Adipose tissue (tissue), 3 donors: ENCODE measurements around the gene LMF1. TPM values are rescaled to one million over a fixed set of nuclear protein-coding genes. Genes with fewer than 3 reads are reported as not detected.

ENCODE experiments used
- H3K27ac ChIP-seq: one replicate; pipeline ENCODE4 v1.5.1; 2013; ENCODE audit warnings: low read depth, low read length
- WGBS, 3 donors: extraction: QIAGEN DNeasy Blood & Tissue Kit; methylation state at CpG; one replicate each; pipeline ENCODE4 v1.1.7; 2013; 5-methylcytosine and 5-hydroxymethylcytosine counted together
- polyA plus RNA-seq, 3 donors: library from polyadenylated mRNA; stranded (reverse); fragments of 200-250 nt; gene quantifications; one replicate each; pipeline ENCODE4 v1.2.3, GENCODE V29; 2013
- donor health status: healthy with polysubstance abuse.
- donor health status: Bipolar disorder and iron deficiency.
- donor health status: healthy.

LMF1 gene
- polyA plus RNA-seq, 3 donors = 8.7 to 13.0 (median 12.3) TPM

GRCh38 chr16:804193-805048, 166.4 kb downstream of the LMF1 start:
- H3K27ac ChIP-seq = no peak overlapping the region
- 44 to 57% (median 53%) methylated on average over 33 of the region's 33 CpGs for WGBS, 3 donors

GRCh38 chr16:803754-804080, 167.1 kb downstream of the LMF1 start:
- WGBS, 3 donors = 43 to 53% (median 51%) methylated on average over 8 of the region's 8 CpGs

More at GRCh38 chr16:803754-804080, 167.1 kb downstream of the LMF1 start:
- no peak overlapping the region for H3K27ac ChIP-seq

Other genes starting within 250 kb of the LMF1 start
- 10 to 100 TPM; 10.1 to 33.4 (median 26.0) TPM for gene ANTKMT, start 249.8 kb downstream of the LMF1 start, polyA plus RNA-seq
- 1 to 10 TPM in 1 of 3 donors, under 1 TPM in 2; 0.42 to 2.1 (median 0.98) TPM for gene CCDC78, start 244.5 kb downstream of the LMF1 start, polyA plus RNA-seq
- 1 to 10 TPM; 2.0 to 2.6 (median 2.5) TPM for gene HAGHL, start 243.9 kb downstream of the LMF1 start, polyA plus RNA-seq
- 10 to 100 TPM; 16.0 to 23.7 (median 19.0) TPM for gene CIAO3, start 230.0 kb downstream of the LMF1 start, polyA plus RNA-seq
- 10 to 100 TPM in 2 of 3 donors, under 1 TPM in 1; 0.49 to 14.2 (median 13.2) TPM for gene MSLN, start 210.2 kb downstream of the LMF1 start, polyA plus RNA-seq
- gene RPUSD1, start 182.6 kb downstream of the LMF1 start, polyA plus RNA-seq = 10 to 100 TPM; 10.5 to 16.7 (median 10.8) TPM
- gene CHTF18, start 182.4 kb downstream of the LMF1 start, polyA plus RNA-seq = 10 to 100 TPM in 1 of 3 donors, 1 to 10 TPM in 2; 7.3 to 12.6 (median 8.0) TPM
- not detected for gene GNG13, start 170.2 kb downstream of the LMF1 start, polyA plus RNA-seq
- 1 to 10 TPM in 1 of 3 donors, under 1 TPM in 2; 0.61 to 1.3 (median 0.90) TPM for gene SOX8, start 10.8 kb upstream of the LMF1 start, polyA plus RNA-seq
- gene SSTR5, start 101.8 kb upstream of the LMF1 start, polyA plus RNA-seq = under 1 TPM in 1 of 3 donors, not detected in 2; 0.15 TPM
- gene C1QTNF8, start 125.3 kb upstream of the LMF1 start, polyA plus RNA-seq = not detected
- gene CACNA1H, start 182.1 kb upstream of the LMF1 start, polyA plus RNA-seq = 10 to 100 TPM in 1 of 3 donors, 1 to 10 TPM in 2; 2.9 to 11.9 (median 6.5) TPM